Measurements from ENCODE around the gene HMGXB3.

GRCh38 chr5:150085950-150086715, 85.6 kb downstream of the HMGXB3 start, which contains the start of gene CSF1R:
- TF ChIP-seq PATZ1 (CRISPR knock-in tag; IDR thresholded peaks at IDR 0.05; ENCODE audit: borderline replicate concordance) = no peak
- TF ChIP-seq ESRRG (CRISPR knock-in tag; IDR thresholded peaks at IDR 0.05) = no peak
- no peak for TF ChIP-seq BACH2 (CRISPR knock-in tag; IDR thresholded peaks at IDR 0.05; ENCODE audit: borderline replicate concordance)
- TF ChIP-seq ZC3H10 (CRISPR knock-in tag; IDR thresholded peaks at IDR 0.05) = no peak
- no peak for TF ChIP-seq ZFP3 (CRISPR knock-in tag; IDR thresholded peaks at IDR 0.05)
- TF ChIP-seq CSDC2 (CRISPR knock-in tag; IDR thresholded peaks at IDR 0.05) = no peak
- TF ChIP-seq CREB5 (CRISPR knock-in tag; IDR thresholded peaks at IDR 0.05; ENCODE audit: low read depth) = no peak
- TF ChIP-seq POU6F1 (CRISPR knock-in tag; IDR thresholded peaks at IDR 0.05; ENCODE audit: borderline replicate concordance, low read depth) = no peak
- no peak for TF ChIP-seq ARNTL (CRISPR knock-in tag; IDR thresholded peaks at IDR 0.05; ENCODE audit: borderline replicate concordance, low read depth)
- TF ChIP-seq RARB (CRISPR knock-in tag; IDR thresholded peaks at IDR 0.05) = no peak
